NOMO-1 treated with DMSO at 0.1 percent for 48 hours (cell line): ENCODE results near the gene FMNL2.
A peak's percentile ranks its signal among the peaks of the same experiment; 100 is the strongest.

Source experiments
- DNase-seq: peaks from one replicate; lab custom pipeline; 2025; ENCODE audit not compliant: unreplicated experiment; lab: John Stamatoyannopoulos, UW

FMNL2 gene

GRCh38 chr2:152337511-152337903, 2.5 kb downstream of the FMNL2 start:
- DNase-seq: no peak

GRCh38 chr2:152339556-152340286, 4.7 kb downstream of the FMNL2 start:
- DNase-seq: no peak

GRCh38 chr2:152342259-152343046, 7.5 kb downstream of the FMNL2 start:
- no peak for DNase-seq

- no peak for DNase-seq
Observed at GRCh38 chr2:152343426-152343825, 8.5 kb downstream of the FMNL2 start.

- no peak for DNase-seq
Observed at GRCh38 chr2:152344579-152345195, 9.7 kb downstream of the FMNL2 start.

GRCh38 chr2:152347076-152347475, 12.1 kb downstream of the FMNL2 start:
- no peak for DNase-seq

GRCh38 chr2:152348388-152348787, 13.4 kb downstream of the FMNL2 start:
- DNase-seq: no peak

GRCh38 chr2:152349416-152349815, 14.4 kb downstream of the FMNL2 start:
- DNase-seq: no peak

- DNase-seq: no peak
Observed at GRCh38 chr2:152350155-152350679, 15.2 kb downstream of the FMNL2 start.

GRCh38 chr2:152352616-152353015, 17.6 kb downstream of the FMNL2 start:
- no peak for DNase-seq

GRCh38 chr2:152353364-152353763, 18.4 kb downstream of the FMNL2 start:
- no peak for DNase-seq

GRCh38 chr2:152354069-152354755, 19.2 kb downstream of the FMNL2 start:
- DNase-seq: no peak

- no peak for DNase-seq
Observed at GRCh38 chr2:152354909-152355308, 19.9 kb downstream of the FMNL2 start.

GRCh38 chr2:152355409-152355831, 20.4 kb downstream of the FMNL2 start:
- DNase-seq: no peak

GRCh38 chr2:152359573-152360363, 24.8 kb downstream of the FMNL2 start:
- DNase-seq: no peak

- peak; percentile 53 for DNase-seq
Observed at GRCh38 chr2:152363936-152364335, 29.0 kb downstream of the FMNL2 start.

- DNase-seq: no peak
Observed at GRCh38 chr2:152367547-152368390, 32.8 kb downstream of the FMNL2 start.

GRCh38 chr2:152369176-152369860, 34.3 kb downstream of the FMNL2 start:
- DNase-seq: no peak

GRCh38 chr2:152370783-152371182, 35.8 kb downstream of the FMNL2 start:
- no peak for DNase-seq
